GM12878 (cell line): ENCODE measurements around the gene CA5A. TPM values are rescaled to one million over a fixed set of nuclear protein-coding genes. Genes with fewer than 3 reads are reported as not detected.

Experiments
- ASH2L ChIP-seq: fragments of 300-600, 200-600 bp; sonication (generic); IDR thresholded peaks from 2 replicates; pipeline ENCODE4 v1.6.1; 2017; ENCODE audit warnings: low read depth, mild to moderate bottlenecking, borderline replicate concordance
- BCL3 ChIP-seq: IDR thresholded peaks from 2 replicates; pipeline ENCODE4 v1.6.1; 2011; ENCODE audit warnings: borderline replicate concordance, low read depth, mild to moderate bottlenecking, moderate library complexity, low read length; ENCODE audit not compliant: insufficient read depth, poor library complexity, severe bottlenecking
- BHLHE40 ChIP-seq, 2 experiments: fragments of 450-650 bp in 1 of 2; IDR thresholded peaks; 2 replicates each; pipeline ENCODE4 v1.6.1; 2011 to 2017; ENCODE audit warnings: low read depth in 2 of 2, borderline replicate concordance in 1 of 2, improper control_type of control experiment in 1 of 2, low read length in 1 of 2, mild to moderate bottlenecking in 1 of 2
- CTCF ChIP-seq, 3 experiments: IDR thresholded peaks in 2 of 3; conservative IDR thresholded peaks in 1 of 3; 2 replicates each; pipeline ENCODE4 v1.5.1; 2011; ENCODE audit warnings: low read depth in 3 of 3, low read length in 3 of 3, mild to moderate bottlenecking in 3 of 3, control low read depth in 2 of 3, moderate library complexity in 2 of 3, inconsistent platforms in 1 of 3, mixed read lengths in 1 of 3; ENCODE audit not compliant: control insufficient read depth in 2 of 3, insufficient read depth in 1 of 3; ENCODE audit errors: extremely low read depth in 1 of 3
- FOS ChIP-seq: IDR thresholded peaks from 3 replicates; pipeline ENCODE4 v1.6.1; 2011; ENCODE audit warnings: borderline replicate concordance; ENCODE audit not compliant: insufficient read length; ENCODE audit errors: extremely low read depth
- IKZF1 ChIP-seq: fragments of 450-650 bp; conservative IDR thresholded peaks from 2 replicates; pipeline ENCODE4 v1.6.1; 2017; ENCODE audit warnings: antibody characterized with exemption, mild to moderate bottlenecking
- IRF4 ChIP-seq: IDR thresholded peaks from 2 replicates; pipeline ENCODE4 v1.6.1; 2011; ENCODE audit warnings: low read depth, low read length
- IRF5 ChIP-seq: fragments of 450-650 bp; IDR thresholded peaks from 2 replicates; pipeline ENCODE4 v1.6.1; 2017; ENCODE audit warnings: borderline replicate concordance
- KAT2A ChIP-seq: conservative IDR thresholded peaks from 2 replicates; pipeline ENCODE4 v1.6.1; 2011; ENCODE audit warnings: low read depth, low read length; ENCODE audit not compliant: control insufficient read depth
- KDM1A ChIP-seq: fragments of 200-600 bp; sonication (generic); IDR thresholded peaks from 2 replicates; pipeline ENCODE4 v1.6.1; 2016; ENCODE audit warnings: borderline replicate concordance
- MYB ChIP-seq: fragments of 150-350 bp; IDR thresholded peaks from 2 replicates; pipeline ENCODE4 v1.6.1; 2014; ENCODE audit warnings: mild to moderate bottlenecking, low read depth, low read length, borderline replicate concordance
- NKRF ChIP-seq: fragments of 450-650 bp; conservative IDR thresholded peaks from 2 replicates; pipeline ENCODE4 v1.6.1; 2017; ENCODE audit warnings: mild to moderate bottlenecking, moderate library complexity
- PKNOX1 ChIP-seq: fragments of 450-650 bp; IDR thresholded peaks from 2 replicates; pipeline ENCODE4 v1.6.1; 2016; ENCODE audit warnings: mild to moderate bottlenecking
- POLR2AphosphoS2 ChIP-seq: IDR thresholded peaks from 2 replicates; pipeline ENCODE4 v1.6.1; 2011; ENCODE audit warnings: low read depth, mild to moderate bottlenecking, low read length, improper control_type of control experiment, moderate library complexity
- RB1 ChIP-seq: fragments of 450-650 bp; formaldehyde crosslinking; IDR thresholded peaks from 2 replicates; pipeline ENCODE4 v1.6.1; 2017; ENCODE audit warnings: mild to moderate bottlenecking, borderline replicate concordance
- TAF1 ChIP-seq: IDR thresholded peaks from 2 replicates; pipeline ENCODE4 v1.6.1; 2011; ENCODE audit warnings: mild to moderate bottlenecking, low read depth, low read length, borderline replicate concordance
- USF1 ChIP-seq: IDR thresholded peaks from 2 replicates; pipeline ENCODE4 v1.6.1; 2011; ENCODE audit warnings: borderline replicate concordance, low read depth, mild to moderate bottlenecking, moderate library complexity, mixed read lengths, low read length; ENCODE audit not compliant: insufficient read depth; ENCODE audit errors: extremely low read length
- ZNF384 ChIP-seq: IDR thresholded peaks from 2 replicates; pipeline ENCODE4 v1.6.1; 2012; ENCODE audit warnings: low read depth, mild to moderate bottlenecking, low read length, improper control_type of control experiment, borderline replicate concordance
- polyA plus RNA-seq, 11 experiments: library from polyadenylated mRNA; depleted of rRNA in 4 of 11; unstranded in 6 of 11; stranded (reverse) in 5 of 11; fragments of >200 nt; fragmentation: Nextera tagmentation in 4 of 11; fragmentation: Illumina TruSeq in 1 of 11; extraction: Ambion mirVana in 4 of 11; extraction: Trizol in 1 of 11; gene quantifications; 1 replicate in 1 of 11; 2 replicates in 10 of 11; pipeline versions ENCODE4 v1.2.1 to v1.2.3, GENCODE V29; 2011 to 2016; ENCODE audit warnings: inconsistent platforms in 2 of 11, missing spikeins in 2 of 11, low read depth in 1 of 11
- total RNA-seq, 4 experiments: library from RNA; depleted of rRNA in 3 of 4; stranded (reverse); fragments of >200 nt in 3 of 4; fragmentation: Illumina TruSeq in 1 of 4; extraction: Trizol in 1 of 4; gene quantifications; 2 replicates each; pipeline versions ENCODE4 v1.2.1 to v1.2.3, GENCODE V29; 2013 to 2021

CA5A gene
- total and polyA plus RNA-seq, 10 of the 15 experiments (the other 5 are each of a cell fraction or from before 2014, with no cell fraction given): not detected

- TF ChIP-seq MYB (no peak), ZNF384 (no peak), BCL3 (no peak), KAT2A (no peak), ASH2L (0 out of 2 replicates have a peak, but pooled peaks have one; percentile 56), FOS (no peak), KDM1A (no peak), TAF1 (0 out of 2 replicates have a peak, but pooled peaks have one; percentile 39), IRF5 (no peak), POLR2AphosphoS2 (no peak), BHLHE40 (IDR thresholded peaks at IDR 0.05; ENCODE audit: borderline replicate concordance in 1 of 2, low read depth in 2 of 2, low read length in 1 of 2) (peak; percentile 13 to 44; a peak in 1 of 4 replicates), PKNOX1 (peak; percentile 59; the same call in 1 of the 2 replicates), CTCF (IDR thresholded peaks at IDR 0.05 in 2 of 3, conservative IDR thresholded peaks at IDR 0.05 in 1 of 3; ENCODE audit: control insufficient read depth in 2 of 3, extremely low read depth in 1 of 3, insufficient read depth in 1 of 3, low read depth in 3 of 3, low read length in 3 of 3) (peak; percentile 43 to 69 (median 47); a peak in 5 of 6 replicates), NKRF (no peak), RB1 (no peak), IRF4 (0 out of 2 replicates have a peak, but pooled peaks have one; percentile 22), USF1 (no peak), IKZF1 (peak; percentile 22; the same call in 1 of the 2 replicates)
Measured at GRCh38 chr16:87956365-87957231, 20.3 kb upstream of the CA5A start (continued).
